ENCODE data around the gene TRIM26.
"Not testable (repeated sequence)": the region's sequence is repeated elsewhere in the genome, so short reads cannot be mapped to it uniquely, and the experiment has no call there.

The TRIM26 gene

DNA sequence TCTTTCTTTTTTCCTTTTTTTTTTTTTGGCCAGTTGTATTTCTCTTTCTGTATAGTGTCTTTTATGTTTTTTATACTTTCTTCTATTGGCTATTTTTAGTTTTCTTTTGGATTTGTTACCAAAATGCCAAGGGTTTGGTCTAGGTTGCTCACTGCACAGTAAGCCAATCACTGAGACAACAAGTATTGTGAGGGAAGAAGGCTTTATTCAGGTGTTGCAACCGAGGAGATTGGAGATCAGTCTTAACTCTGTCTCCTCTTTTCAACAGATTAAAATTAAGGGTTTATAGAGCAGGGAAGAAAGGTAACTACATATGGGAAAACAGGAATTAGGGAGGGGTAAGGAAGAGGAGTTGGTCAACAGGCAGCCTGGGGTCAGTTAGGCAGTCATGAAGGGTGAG lies 10.1 kb upstream of the TRIM26 start:
- Histone ChIP-seq H3K4me3 (ENCODE audit: low read depth, low read length) (no peak overlapping the region), H3K36me3 (replicated peaks) (no peaks in the 10 kb centered on the region), H3K27ac (no peak overlapping the region), H3K27me3 (replicated peaks) (no peaks in the 10 kb centered on the region)
- in situ Hi-C loops (cut with HindIII; ENCODE audit: low pct_ligation_motif_present, low sequenced_read_pairs): no loop called here
- TF ChIP-seq, protein P1, sequence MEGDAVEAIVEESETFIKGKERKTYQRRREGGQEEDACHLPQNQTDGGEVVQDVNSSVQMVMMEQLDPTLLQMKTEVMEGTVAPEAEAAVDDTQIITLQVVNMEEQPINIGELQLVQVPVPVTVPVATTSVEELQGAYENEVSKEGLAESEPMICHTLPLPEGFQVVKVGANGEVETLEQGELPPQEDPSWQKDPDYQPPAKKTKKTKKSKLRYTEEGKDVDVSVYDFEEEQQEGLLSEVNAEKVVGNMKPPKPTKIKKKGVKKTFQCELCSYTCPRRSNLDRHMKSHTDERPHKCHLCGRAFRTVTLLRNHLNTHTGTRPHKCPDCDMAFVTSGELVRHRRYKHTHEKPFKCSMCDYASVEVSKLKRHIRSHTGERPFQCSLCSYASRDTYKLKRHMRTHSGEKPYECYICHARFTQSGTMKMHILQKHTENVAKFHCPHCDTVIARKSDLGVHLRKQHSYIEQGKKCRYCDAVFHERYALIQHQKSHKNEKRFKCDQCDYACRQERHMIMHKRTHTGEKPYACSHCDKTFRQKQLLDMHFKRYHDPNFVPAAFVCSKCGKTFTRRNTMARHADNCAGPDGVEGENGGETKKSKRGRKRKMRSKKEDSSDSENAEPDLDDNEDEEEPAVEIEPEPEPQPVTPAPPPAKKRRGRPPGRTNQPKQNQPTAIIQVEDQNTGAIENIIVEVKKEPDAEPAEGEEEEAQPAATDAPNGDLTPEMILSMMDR (IDR thresholded peaks at IDR 0.05; ENCODE audit: low read depth, low read length, missing control alignments): no peak
- no peak for DNase-seq

GRCh38 chr6:30221956-30222355 lies 8.8 kb upstream of the TRIM26 start:
- in situ Hi-C loops (cut with HindIII; ENCODE audit: low pct_ligation_motif_present, low sequenced_read_pairs); H3K27me3 ChIP-seq (replicated peaks); H3K36me3 ChIP-seq (replicated peaks); DNase-seq; H3K27ac ChIP-seq; H3K4me3 ChIP-seq (ENCODE audit: low read depth, low read length): not testable (repeated sequence)

- in situ Hi-C loops (cut with HindIII; ENCODE audit: low pct_ligation_motif_present, low sequenced_read_pairs); DNase-seq; H3K27me3 ChIP-seq (replicated peaks); H3K27ac ChIP-seq; H3K36me3 ChIP-seq (replicated peaks); H3K4me3 ChIP-seq (ENCODE audit: low read depth, low read length): not testable (repeated sequence)
These were observed 8.2 kb upstream of the TRIM26 start for GRCh38 chr6:30221395-30221794.

DNA sequence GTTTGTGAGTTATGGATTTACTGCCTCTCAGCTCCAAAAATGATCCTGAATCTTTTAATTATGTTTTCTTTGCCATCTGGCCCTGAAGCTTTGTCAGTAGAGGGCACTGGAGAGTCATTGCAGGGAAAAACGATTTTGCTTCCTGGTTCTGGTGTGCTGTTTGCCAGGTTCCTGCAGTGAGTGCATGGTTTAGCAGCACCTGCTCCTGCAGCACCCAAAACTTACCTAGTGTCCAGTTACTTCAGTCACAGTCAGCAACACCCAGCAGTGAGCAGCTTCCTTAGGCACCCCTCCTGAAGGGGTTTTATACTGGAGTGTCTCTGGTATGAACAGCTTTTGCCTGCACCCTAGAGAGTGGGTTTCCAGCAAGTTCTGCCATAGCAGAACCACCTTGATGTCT lies 6.0 kb upstream of the TRIM26 start:
- DNase-seq: peak; percentile 45
- in situ Hi-C loops (cut with HindIII; ENCODE audit: low pct_ligation_motif_present, low sequenced_read_pairs): no loop called here
- no peaks in the 10 kb centered on the region for H3K36me3 ChIP-seq (replicated peaks)
- no peaks in the 10 kb centered on the region for H3K27me3 ChIP-seq (replicated peaks)
- TF ChIP-seq, protein P1 (IDR thresholded peaks at IDR 0.05; ENCODE audit: low read depth, low read length, missing control alignments): peak; percentile 92
- no peak overlapping the region for H3K4me3 ChIP-seq (ENCODE audit: low read depth, low read length)
- no peak overlapping the region for H3K27ac ChIP-seq

DNA sequence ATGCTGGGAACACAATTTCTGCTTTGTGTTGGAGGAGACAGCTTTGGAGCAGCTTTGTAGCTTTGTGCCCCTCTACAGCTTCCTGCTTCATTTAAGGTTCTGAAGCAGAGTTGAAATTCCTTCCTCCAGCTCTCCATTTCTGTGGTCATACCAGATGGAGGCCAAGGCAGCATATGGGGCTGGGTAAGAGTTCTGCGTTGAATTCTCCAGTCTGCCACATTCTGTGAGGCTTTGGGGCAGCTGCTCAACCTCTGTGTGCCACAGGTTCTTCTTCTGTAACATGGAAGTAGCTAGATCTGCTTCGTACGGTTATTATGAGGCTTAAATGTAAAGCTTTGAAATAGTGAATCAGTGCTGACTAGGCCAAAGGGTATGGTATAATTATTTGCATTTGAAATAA lies 2.9 kb upstream of the TRIM26 start:
- TF ChIP-seq, protein P1 (IDR thresholded peaks at IDR 0.05; ENCODE audit: low read depth, low read length, missing control alignments): no peak
- no peak overlapping the region for H3K27ac ChIP-seq
- H3K27me3 ChIP-seq (replicated peaks): no peaks in the 10 kb centered on the region
- H3K4me3 ChIP-seq (ENCODE audit: low read depth, low read length): no peak overlapping the region
- H3K36me3 ChIP-seq (replicated peaks): no peaks in the 10 kb centered on the region
- in situ Hi-C loops (cut with HindIII; ENCODE audit: low pct_ligation_motif_present, low sequenced_read_pairs): no loop called here
- DNase-seq: no peak

DNA sequence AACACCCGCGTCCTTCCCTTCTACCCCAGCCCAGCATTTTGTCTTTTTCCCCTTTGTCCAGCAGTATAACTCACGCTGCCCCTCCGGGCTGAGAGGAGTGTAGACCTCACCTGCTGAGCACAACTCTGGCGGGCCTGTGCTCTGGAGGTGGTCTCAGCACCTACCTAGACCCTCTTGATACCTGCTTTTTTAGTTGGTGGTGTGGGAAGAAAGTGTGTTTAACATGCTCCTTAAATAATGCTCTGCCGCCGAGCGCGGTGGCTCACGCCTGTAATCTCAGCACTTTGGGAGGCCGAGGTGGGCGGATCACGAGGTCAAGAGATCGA lies 1.4 kb upstream of the TRIM26 start:
- in situ Hi-C loops (cut with HindIII; ENCODE audit: low pct_ligation_motif_present, low sequenced_read_pairs): no loop called here
- Histone ChIP-seq H3K27ac (no peak overlapping the region), H3K27me3 (replicated peaks) (no peaks in the 10 kb centered on the region), H3K36me3 (replicated peaks) (no peaks in the 10 kb centered on the region), H3K4me3 (ENCODE audit: low read depth, low read length) (peak overlapping the region; percentile 89)
- TF ChIP-seq, protein P1 (IDR thresholded peaks at IDR 0.05; ENCODE audit: low read depth, low read length, missing control alignments): no peak
- no peak for DNase-seq

- in situ Hi-C loops (cut with HindIII; ENCODE audit: low pct_ligation_motif_present, low sequenced_read_pairs): no loop called here
- TF ChIP-seq, protein P1 (IDR thresholded peaks at IDR 0.05; ENCODE audit: low read depth, low read length, missing control alignments): no peak
These were observed 901 bp upstream of the TRIM26 start for GRCh38 chr6:30213957-30214656.

More at GRCh38 chr6:30213957-30214656, 901 bp upstream of the TRIM26 start:
- Histone ChIP-seq H3K27me3 (replicated peaks) (no peaks in the 10 kb centered on the region), H3K36me3 (replicated peaks) (no peaks in the 10 kb centered on the region), H3K27ac (peak overlapping the region; percentile 57), H3K4me3 (ENCODE audit: low read depth, low read length) (peak overlapping the region; percentile 89)
- peak; percentile 52 for DNase-seq
